ENCODE measurements around the gene TRIOBP.
"Not testable (repeated sequence)": the region's sequence is repeated elsewhere in the genome, so short reads cannot be mapped to it uniquely, and the experiment has no call there.

TRIOBP gene

GRCh38 chr22:37771702-37772427, 75.0 kb downstream of the TRIOBP start:
- DNase-seq (ENCODE audit: low read depth in 2 of 2, low spot score in 1 of 2), result no peak

- DNase-seq (ENCODE audit: low read depth in 2 of 2, low spot score in 1 of 2), result no peak
These were observed 77.9 kb downstream of the TRIOBP start for GRCh38 chr22:37774728-37775127.

- no peak for DNase-seq (ENCODE audit: low read depth in 2 of 2, low spot score in 1 of 2)
These were observed 79.2 kb downstream of the TRIOBP start for GRCh38 chr22:37775785-37776638.

- no peak for DNase-seq (ENCODE audit: low read depth in 2 of 2, low spot score in 1 of 2)
These were observed 79.8 kb downstream of the TRIOBP start for GRCh38 chr22:37776639-37777005.

GRCh38 chr22:37777122-37777687, 80.4 kb downstream of the TRIOBP start:
- DNase-seq (ENCODE audit: low read depth in 2 of 2, low spot score in 1 of 2), result no peak

GRCh38 chr22:37778370-37779009, 81.6 kb downstream of the TRIOBP start:
- DNase-seq (ENCODE audit: low read depth in 2 of 2, low spot score in 1 of 2), result no peak

GRCh38 chr22:37781434-37782059, 84.7 kb downstream of the TRIOBP start:
- DNase-seq (ENCODE audit: low read depth in 2 of 2, low spot score in 1 of 2), result no peak

GRCh38 chr22:37782340-37783168, 85.7 kb downstream of the TRIOBP start:
- DNase-seq (ENCODE audit: low read depth in 2 of 2, low spot score in 1 of 2), result no peak

GRCh38 chr22:37784829-37785495, 88.1 kb downstream of the TRIOBP start:
- DNase-seq (ENCODE audit: low read depth in 2 of 2, low spot score in 1 of 2), result no peak

GRCh38 chr22:37790234-37790633, 93.4 kb downstream of the TRIOBP start:
- no peak for DNase-seq (ENCODE audit: low read depth in 2 of 2, low spot score in 1 of 2)

- no peak for DNase-seq (ENCODE audit: low read depth in 2 of 2, low spot score in 1 of 2)
These were observed 95.6 kb downstream of the TRIOBP start for GRCh38 chr22:37792494-37792893.

- DNase-seq (ENCODE audit: low read depth in 2 of 2, low spot score in 1 of 2), result no peak
These were observed 97.5 kb downstream of the TRIOBP start for GRCh38 chr22:37794376-37794775.

GRCh38 chr22:37796079-37796478, 99.2 kb downstream of the TRIOBP start:
- DNase-seq (ENCODE audit: low read depth in 2 of 2, low spot score in 1 of 2), result no peak

- not testable (repeated sequence) for DNase-seq (ENCODE audit: low read depth in 2 of 2, low spot score in 1 of 2)
These were observed 100.4 kb downstream of the TRIOBP start for GRCh38 chr22:37797259-37797658.

GRCh38 chr22:37797874-37798500, 101.1 kb downstream of the TRIOBP start:
- no peak for DNase-seq (ENCODE audit: low read depth in 2 of 2, low spot score in 1 of 2)

- not testable (repeated sequence) for DNase-seq (ENCODE audit: low read depth in 2 of 2, low spot score in 1 of 2)
These were observed 103.1 kb downstream of the TRIOBP start for GRCh38 chr22:37799979-37800378.

GRCh38 chr22:37801946-37802309, 105.1 kb downstream of the TRIOBP start:
- DNase-seq (ENCODE audit: low read depth in 2 of 2, low spot score in 1 of 2), result no peak

GRCh38 chr22:37802310-37803194, 105.7 kb downstream of the TRIOBP start:
- no peak for DNase-seq (ENCODE audit: low read depth in 2 of 2, low spot score in 1 of 2)
